CD4-positive, CD25-positive, alpha-beta regulatory T cell (primary cell): ENCODE data around the gene FAS. TPM values are rescaled to one million over a fixed set of nuclear protein-coding genes. Genes with fewer than 3 reads are reported as not detected.
"Not testable (repeated sequence)": the region's sequence is repeated elsewhere in the genome, so short reads cannot be mapped to it uniquely, and the experiment has no call there.

Experiments used
- ATAC-seq, 2 donors: fragments of 150-1000 bp; cut with Tn5 transposase; one replicate each; pipeline ENCODE4 v1.10.0; 2021; ENCODE audit warnings: low read depth in 2 of 2, moderate number of reproducible peaks in 2 of 2, moderate library complexity in 1 of 2
- DNase-seq, 3 donors: peaks; one replicate each; pipeline versions ENCODE4 v3.0.0 to v3.0.0-alpha.2; 2012 to 2022; ENCODE audit warnings: mixed read lengths in 1 of 3
- H3K27ac ChIP-seq: one replicate; pipeline ENCODE4 v1.7.0; 2013; ENCODE audit warnings: mild to moderate bottlenecking, low read length; ENCODE audit not compliant: insufficient read depth, poor library complexity, severe bottlenecking
- H3K27me3 ChIP-seq: one replicate; pipeline ENCODE4 v1.7.0; 2013; ENCODE audit warnings: low read length; ENCODE audit not compliant: control insufficient read depth, insufficient read depth
- H3K36me3 ChIP-seq: one replicate; pipeline ENCODE4 v1.7.0; 2013; ENCODE audit warnings: mild to moderate bottlenecking, low read length, moderate library complexity; ENCODE audit not compliant: control insufficient read depth, insufficient read depth
- H3K4me1 ChIP-seq: 2 replicates; pipeline ENCODE4 v1.7.0; 2013; ENCODE audit warnings: mild to moderate bottlenecking, low read length; ENCODE audit not compliant: insufficient read depth, control insufficient read depth, poor library complexity, severe bottlenecking
- H3K4me3 ChIP-seq: one replicate; pipeline ENCODE4 v1.7.0; 2013; ENCODE audit warnings: low read depth, mild to moderate bottlenecking, low read length, moderate library complexity
- H3K9me3 ChIP-seq, 2 experiments: 1 replicate in 1 of 2; 2 replicates in 1 of 2; pipeline ENCODE4 v1.7.0; 2013; ENCODE audit warnings: low read length in 2 of 2, mild to moderate bottlenecking in 1 of 2, moderate library complexity in 1 of 2; ENCODE audit not compliant: control insufficient read depth in 2 of 2
- H3K27ac Mint-ChIP-seq, 3 donors: one replicate each; pipeline ENCODE4 v1.8.0; 2020 to 2022; ENCODE audit warnings: mild to moderate bottlenecking in 3 of 3, mixed read lengths in 3 of 3, moderate library complexity in 2 of 3
- H3K27me3 Mint-ChIP-seq: one replicate; pipeline ENCODE4 v1.8.0; 2022; ENCODE audit warnings: mild to moderate bottlenecking, mixed read lengths
- H3K36me3 Mint-ChIP-seq: one replicate; pipeline ENCODE4 v1.8.0; 2020; ENCODE audit warnings: mixed read lengths
- H3K4me1 Mint-ChIP-seq, 4 donors: one replicate each; pipeline ENCODE4 v1.8.0; 2020 to 2022; ENCODE audit warnings: mixed read lengths in 4 of 4, mild to moderate bottlenecking in 1 of 4
- H3K4me3 Mint-ChIP-seq, 4 donors: one replicate each; pipeline ENCODE4 v1.8.0; 2020 to 2022; ENCODE audit warnings: mild to moderate bottlenecking in 4 of 4, mixed read lengths in 4 of 4, moderate library complexity in 3 of 4
- H3K9me3 Mint-ChIP-seq, 7 donors: one replicate each; pipeline ENCODE4 v1.8.0; 2020 to 2022; ENCODE audit warnings: mixed read lengths in 7 of 7, mild to moderate bottlenecking in 3 of 7, moderate library complexity in 2 of 7
- polyA plus RNA-seq, 4 donors: library from polyadenylated mRNA; unstranded; fragments of 300-500 nt; fragmentation: Illumina TruSeq; gene quantifications; one replicate each; pipeline ENCODE4 v1.2.3, GENCODE V29; 2021
- total RNA-seq: library from RNA; stranded (reverse); gene quantifications from one replicate; pipeline ENCODE4 v1.2.3, GENCODE V29; 2022

FAS gene
- total and polyA plus RNA-seq, 5 donors from 2014 or later: 84.3 to 169 (median 123) TPM

- no peak for DNase-seq
Measured at GRCh38 chr10:89002226-89002978, 11.8 kb downstream of the FAS start.

GRCh38 chr10:89003344-89003743, 12.7 kb downstream of the FAS start:
- peak in 1 of 3 donors; percentile 43 for DNase-seq
- peak overlapping the region in 2 of 3 donors; percentile 89 to 95 for H3K27ac Mint-ChIP-seq
- H3K36me3 ChIP-seq: peaks cover 48% of the 10 kb centered on the region
- peak; percentile 33 to 39 for ATAC-seq
- no peaks in the 10 kb centered on the region for H3K9me3 Mint-ChIP-seq
- peak overlapping the region; percentile 82 for H3K4me3 ChIP-seq
- H3K9me3 ChIP-seq: no peaks in the 10 kb centered on the region
- peaks cover 38 to 80% (median 65%) of the 10 kb centered on the region in 4 donors for H3K4me1 Mint-ChIP-seq
- H3K4me1 ChIP-seq: peaks cover 74% of the 10 kb centered on the region
- H3K36me3 Mint-ChIP-seq: peaks cover 16% of the 10 kb centered on the region
- H3K4me3 Mint-ChIP-seq: peak overlapping the region in 2 of 4 donors; percentile 65 to 87
- H3K27me3 ChIP-seq: no peaks in the 10 kb centered on the region
- H3K27ac ChIP-seq: peak overlapping the region; percentile 96
- H3K27me3 Mint-ChIP-seq: no peaks in the 10 kb centered on the region

More at GRCh38 chr10:89002226-89002978, 11.8 kb downstream of the FAS start:
- Mint-ChIP-seq H3K27ac (peak overlapping the region; percentile 89 to 95 (median 95)), H3K9me3 (no peaks in the 10 kb centered on the region), H3K36me3 (peaks cover 9% of the 10 kb centered on the region), H3K4me1 (peaks cover 35 to 82% (median 68%) of the 10 kb centered on the region in 4 donors), H3K4me3 (peak overlapping the region; percentile 83 to 91 (median 89)), H3K27me3 (no peaks in the 10 kb centered on the region)
- Histone ChIP-seq H3K27ac (peak overlapping the region; percentile 96), H3K36me3 (peaks cover 38% of the 10 kb centered on the region), H3K4me1 (peaks cover 74% of the 10 kb centered on the region), H3K27me3 (no peaks in the 10 kb centered on the region), H3K9me3 (no peaks in the 10 kb centered on the region), H3K4me3 (peak overlapping the region; percentile 82)
- no peak for ATAC-seq

GRCh38 chr10:89007129-89007893, 16.7 kb downstream of the FAS start:
- Mint-ChIP-seq H3K27me3 (no peaks in the 10 kb centered on the region), H3K4me3 (peak overlapping the region in 1 of 4 donors; percentile 27), H3K4me1 (peaks cover 36 to 46% (median 42%) of the 10 kb centered on the region in 4 donors), H3K9me3 (no peaks in the 10 kb centered on the region), H3K27ac (peak overlapping the region; percentile 5 to 76 (median 53)), H3K36me3 (peaks cover 49% of the 10 kb centered on the region)
- Histone ChIP-seq H3K27ac (no peak overlapping the region), H3K9me3 (no peaks in the 10 kb centered on the region), H3K36me3 (peaks cover 86% of the 10 kb centered on the region), H3K27me3 (no peaks in the 10 kb centered on the region), H3K4me3 (peak overlapping the region; percentile 22), H3K4me1 (peaks cover 39% of the 10 kb centered on the region)
- DNase-seq (no peak), ATAC-seq (no peak)

- not testable (repeated sequence) for ATAC-seq
Measured at GRCh38 chr10:89018700-89019346, 28.2 kb downstream of the FAS start.

GRCh38 chr10:89019569-89020327, 29.1 kb downstream of the FAS start:
- Mint-ChIP-seq H3K4me3 (no peak overlapping the region), H3K36me3 (peaks cover 52% of the 10 kb centered on the region), H3K27me3 (no peaks in the 10 kb centered on the region), H3K4me1 (peaks cover 0 to 13% (median 3%) of the 10 kb centered on the region in 4 donors), H3K27ac (peak overlapping the region in 1 of 3 donors; percentile 63), H3K9me3 (no peaks in the 10 kb centered on the region)
- Histone ChIP-seq H3K27ac (no peak overlapping the region), H3K4me1 (no peaks in the 10 kb centered on the region), H3K9me3 (no peaks in the 10 kb centered on the region), H3K4me3 (no peak overlapping the region), H3K36me3 (peaks cover 81% of the 10 kb centered on the region), H3K27me3 (no peaks in the 10 kb centered on the region)
- ATAC-seq (no peak), DNase-seq (no peak)

More at GRCh38 chr10:89018700-89019346, 28.2 kb downstream of the FAS start:
- H3K36me3 Mint-ChIP-seq: peaks cover 50% of the 10 kb centered on the region
- not testable (repeated sequence) for H3K4me3 ChIP-seq, H3K4me1 ChIP-seq, H3K4me1 Mint-ChIP-seq, H3K27ac Mint-ChIP-seq, H3K27ac ChIP-seq, H3K4me3 Mint-ChIP-seq, H3K9me3 ChIP-seq, H3K27me3 ChIP-seq, DNase-seq, H3K9me3 Mint-ChIP-seq, H3K27me3 Mint-ChIP-seq
- H3K36me3 ChIP-seq: peaks cover 84% of the 10 kb centered on the region

- H3K9me3 Mint-ChIP-seq, H3K27ac ChIP-seq, H3K4me1 ChIP-seq, ATAC-seq, DNase-seq, H3K9me3 ChIP-seq, H3K27me3 ChIP-seq, H3K4me3 ChIP-seq, H3K27me3 Mint-ChIP-seq, H3K4me3 Mint-ChIP-seq, H3K27ac Mint-ChIP-seq: not testable (repeated sequence)
- H3K36me3 ChIP-seq: peaks cover 63% of the 10 kb centered on the region
- H3K4me1 Mint-ChIP-seq: peaks cover 0 to 18% (median 4%) of the 10 kb centered on the region in 4 donors
- H3K36me3 Mint-ChIP-seq: peaks cover 52% of the 10 kb centered on the region
Measured at GRCh38 chr10:89021526-89021925, 30.9 kb downstream of the FAS start.

GRCh38 chr10:89022734-89023133, 32.1 kb downstream of the FAS start:
- no peak overlapping the region for H3K4me3 ChIP-seq
- no peaks in the 10 kb centered on the region for H3K27me3 Mint-ChIP-seq
- H3K4me3 Mint-ChIP-seq: no peak overlapping the region
- H3K9me3 ChIP-seq: no peaks in the 10 kb centered on the region
- H3K36me3 Mint-ChIP-seq: peaks cover 46% of the 10 kb centered on the region
- H3K27ac ChIP-seq: no peak overlapping the region
- ATAC-seq (no peak), DNase-seq (no peak)
- no peaks in the 10 kb centered on the region for H3K4me1 ChIP-seq
- H3K36me3 ChIP-seq: peaks cover 51% of the 10 kb centered on the region
- H3K27ac Mint-ChIP-seq: peak overlapping the region in 1 of 3 donors; percentile 4
- peaks cover 0 to 13% (median 4%) of the 10 kb centered on the region in 4 donors for H3K4me1 Mint-ChIP-seq
- H3K27me3 ChIP-seq: no peaks in the 10 kb centered on the region
- no peaks in the 10 kb centered on the region for H3K9me3 Mint-ChIP-seq
